ENCODE results near the gene UHRF1. TPM values are rescaled to one million over a fixed set of nuclear protein-coding genes. Genes with fewer than 3 reads are reported as not detected.
A peak's percentile ranks its signal among the peaks of the same experiment; 100 is the strongest.

Gene UHRF1
- polyA plus RNA-seq, 1 of the 3 experiments (the other 2 are of a cell fraction), result 43.4 TPM

DNA sequence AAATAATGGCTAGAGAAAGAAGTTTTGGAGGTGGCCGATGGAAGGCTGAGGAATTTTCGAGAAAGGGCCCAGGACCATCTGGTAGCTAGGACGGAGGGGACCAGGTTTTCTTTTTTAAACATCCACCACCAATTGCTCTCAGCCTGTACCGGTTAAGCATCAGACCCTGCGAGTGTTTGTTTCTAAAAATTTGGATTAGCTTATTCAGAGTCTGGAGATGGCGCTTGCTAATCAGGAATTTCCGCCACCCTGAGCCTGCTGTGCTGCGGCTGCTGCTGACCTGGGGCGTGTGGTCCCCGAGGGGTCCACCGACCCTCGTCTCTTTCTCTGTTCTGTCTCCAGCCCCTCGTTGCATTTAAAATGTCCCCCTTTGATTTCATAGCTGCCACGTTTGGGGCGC, 2.0 kb downstream of the UHRF1 start:
- Histone ChIP-seq H3K4me3 (ENCODE audit: low read depth in 2 of 2, low read length in 1 of 2) (peak overlapping the region; percentile 62 to 82), H3K27me3 (ENCODE audit: insufficient read depth) (no peaks in the 10 kb centered on the region), H3K36me3 (replicated peaks in 1 of 2; ENCODE audit: control insufficient read depth in 1 of 2, insufficient read depth in 2 of 2, low read length in 1 of 2) (peaks cover 0 to 9% of the 10 kb centered on the region in 2 experiments), H3K4me2 (peak overlapping the region; percentile 81), H3K4me1 (ENCODE audit: control insufficient read depth in 1 of 2, insufficient read depth in 2 of 2, low read depth in 1 of 2, low read length in 1 of 2) (peaks cover 28 to 38% of the 10 kb centered on the region in 2 experiments; a peak in 3 of 4 replicates), H3K9ac (peak overlapping the region; percentile 87; the same call in 1 of the 2 replicates), H2AFZ (ENCODE audit: low read depth) (peak overlapping the region; percentile 90), H3K9me3 (no peaks in the 10 kb centered on the region), H4K20me1 (ENCODE audit: insufficient read depth) (peaks cover 25% of the 10 kb centered on the region; the same call in 1 of the 2 replicates), H3F3A (replicated peaks; ENCODE audit: insufficient read depth) (peaks cover 40% of the 10 kb centered on the region), H3K27ac (ENCODE audit: low read depth in 2 of 2, low read length in 1 of 2) (peak overlapping the region; percentile 81 to 84), H3K79me2 (ENCODE audit: insufficient read depth) (peaks cover 60% of the 10 kb centered on the region), H3K9me2 (no peaks in the 10 kb centered on the region)
- TF ChIP-seq FOSL2 (IDR thresholded peaks at IDR 0.05; ENCODE audit: borderline replicate concordance, low read depth) (no peak), RFX5 (IDR thresholded peaks at IDR 0.05; ENCODE audit: low read length) (no peak), SIN3A (IDR thresholded peaks at IDR 0.05; ENCODE audit: borderline replicate concordance, low read depth, low read length) (no peak), ELF1 (IDR thresholded peaks at IDR 0.05) (no peak), MEF2A (IDR thresholded peaks at IDR 0.05; ENCODE audit: borderline replicate concordance, low read depth) (no peak), SMC3 (IDR thresholded peaks at IDR 0.05; ENCODE audit: low read depth, low read length) (no peak), NRF1 (IDR thresholded peaks at IDR 0.05; ENCODE audit: low read depth, low read length) (no peak), NFIC (IDR thresholded peaks at IDR 0.05; ENCODE audit: borderline replicate concordance) (no peak), GATA2 (CRISPR knock-in tag; IDR thresholded peaks at IDR 0.05) (no peak), JUND (IDR thresholded peaks at IDR 0.05) (no peak), EP300 (IDR thresholded peaks at IDR 0.05; ENCODE audit: borderline replicate concordance in 1 of 2, low read depth in 1 of 2, low read length in 1 of 2) (no peak), TEAD4 (IDR thresholded peaks at IDR 0.05; ENCODE audit: borderline replicate concordance, insufficient read depth) (no peak), FOXJ3 (CRISPR knock-in tag; IDR thresholded peaks at IDR 0.05) (no peak), USF1 (IDR thresholded peaks at IDR 0.05; ENCODE audit: borderline replicate concordance, low read depth) (no peak), CHD2 (IDR thresholded peaks at IDR 0.05; ENCODE audit: low read length, partially characterized antibody) (no peak)
- TF ChIP-seq, protein P1, sequence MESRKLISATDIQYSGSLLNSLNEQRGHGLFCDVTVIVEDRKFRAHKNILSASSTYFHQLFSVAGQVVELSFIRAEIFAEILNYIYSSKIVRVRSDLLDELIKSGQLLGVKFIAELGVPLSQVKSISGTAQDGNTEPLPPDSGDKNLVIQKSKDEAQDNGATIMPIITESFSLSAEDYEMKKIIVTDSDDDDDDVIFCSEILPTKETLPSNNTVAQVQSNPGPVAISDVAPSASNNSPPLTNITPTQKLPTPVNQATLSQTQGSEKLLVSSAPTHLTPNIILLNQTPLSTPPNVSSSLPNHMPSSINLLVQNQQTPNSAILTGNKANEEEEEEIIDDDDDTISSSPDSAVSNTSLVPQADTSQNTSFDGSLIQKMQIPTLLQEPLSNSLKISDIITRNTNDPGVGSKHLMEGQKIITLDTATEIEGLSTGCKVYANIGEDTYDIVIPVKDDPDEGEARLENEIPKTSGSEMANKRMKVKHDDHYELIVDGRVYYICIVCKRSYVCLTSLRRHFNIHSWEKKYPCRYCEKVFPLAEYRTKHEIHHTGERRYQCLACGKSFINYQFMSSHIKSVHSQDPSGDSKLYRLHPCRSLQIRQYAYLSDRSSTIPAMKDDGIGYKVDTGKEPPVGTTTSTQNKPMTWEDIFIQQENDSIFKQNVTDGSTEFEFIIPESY (IDR thresholded peaks at IDR 0.05; ENCODE audit: borderline replicate concordance, low read depth), result no peak
- WGBS (ENCODE audit: low lambda C conversion rate), result 35% methylated on average over 15 of the region's 15 CpGs
- ChIA-PET POLR2A (interaction anchor here (1.6 kb wide), 1 partner anchor 101 kb away, joined by 4 read pairs; no protein-coding TSS in a partner anchor), CTCF (interaction anchor here (0.7 to 7.6 kb wide), 30 partner anchors 9 to 411 kb away, joined by 3 to 121 read pairs (median 4); partner anchors contain the start of genes ARRDC5, FEM1A and PLIN3)
- DNase-seq, result no peak

All from SK-N-SH (cell line).